ENCODE results near the gene RHBDD3. TPM values are rescaled to one million over a fixed set of nuclear protein-coding genes. Genes with fewer than 3 reads are reported as not detected.
A peak's percentile ranks its signal among the peaks of the same experiment; 100 is the strongest.

Gene RHBDD3
- total RNA-seq, 1 experiment from 2014 or later: 49.6 TPM

DNA sequence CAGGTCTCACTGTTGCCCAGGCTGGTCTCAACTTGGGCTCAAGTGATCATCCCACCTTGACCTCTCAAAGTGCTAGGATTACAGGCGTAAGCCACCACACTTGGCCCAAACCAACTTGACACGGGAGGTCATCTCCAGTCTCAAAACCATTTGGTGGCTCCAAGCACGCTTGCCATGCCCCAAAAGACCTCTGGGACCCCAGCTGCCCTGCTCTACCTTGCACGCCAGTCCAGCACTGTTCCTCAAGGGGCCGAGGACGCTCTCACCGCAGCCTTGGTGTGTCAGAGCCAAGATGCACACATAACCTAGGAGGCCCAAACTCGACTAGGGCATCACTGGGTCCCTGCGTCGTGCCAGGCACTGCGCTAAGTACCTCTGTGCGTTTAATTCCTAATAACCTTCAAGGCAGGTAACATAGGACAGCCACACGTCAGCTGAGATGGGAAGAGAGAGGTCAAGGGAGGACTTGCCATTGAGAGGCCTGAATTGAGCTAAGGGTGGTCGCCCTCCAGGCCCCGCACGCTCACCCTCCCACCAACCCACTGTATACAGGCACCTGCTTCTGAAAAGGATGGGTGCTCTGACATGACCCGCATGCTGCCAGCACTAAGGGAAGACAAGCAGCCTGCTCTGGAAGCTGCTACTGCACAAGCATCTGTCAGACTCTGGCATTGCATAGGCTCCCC is 34.1 kb upstream of the RHBDD3 start:
- ChIA-PET POLR2A (no interaction called here), CTCF (no interaction called here)
- in situ Hi-C loops (cut with HindIII; ENCODE audit: low pct_unique_long_range_greater_than_20kb, low sequenced_read_pairs): no loop called here
- Histone ChIP-seq H3K4me1 (ENCODE audit: control insufficient read depth, insufficient read depth, low read length) (peaks cover 11% of the 10 kb centered on the region), H3K27ac (ENCODE audit: low read length) (no peak overlapping the region), H3K9me3 (ENCODE audit: control insufficient read depth, insufficient read depth, low read depth, low read length) (no peaks in the 10 kb centered on the region), H3K36me3 (ENCODE audit: control insufficient read depth, insufficient read depth, low read length) (peaks cover 13% of the 10 kb centered on the region), H3K27me3 (ENCODE audit: control insufficient read depth, insufficient read depth, low read length) (no peaks in the 10 kb centered on the region), H3K4me3 (ENCODE audit: low read depth in 2 of 2, low read length in 2 of 2) (no peak overlapping the region)
- BruUV-seq (replicated peaks): no TSS peak
- DNase-seq (ENCODE audit: low read depth, low spot score): no peak
- intact Hi-C loops (cut with micrococcal nuclease; ENCODE audit: unreplicated experiment): no loop called here
- no peak for ATAC-seq
- no peak for TF ChIP-seq CTCF (IDR thresholded peaks at IDR 0.05)
- no peak for TF ChIP-seq SIN3A (IDR thresholded peaks at IDR 0.05; ENCODE audit: borderline replicate concordance, insufficient read depth, low read depth, low read length)
- TF ChIP-seq TCF7L2 (IDR thresholded peaks at IDR 0.05; ENCODE audit: low read depth, low read length): no peak
- no peak for TF ChIP-seq REST (IDR thresholded peaks at IDR 0.05; ENCODE audit: insufficient read depth in 1 of 2, low read depth in 2 of 2, low read length in 1 of 2)
- TF ChIP-seq POLR2AphosphoS5 (IDR thresholded peaks at IDR 0.05; ENCODE audit: low read depth, low read length): no peak

- no peaks in the 10 kb centered on the region for H3K27me3 ChIP-seq (ENCODE audit: control insufficient read depth, insufficient read depth, low read length)
- POLR2A ChIA-PET: no interaction called here
- CTCF ChIA-PET: interaction anchor here (0.5 kb wide), 1 partner anchor 13 kb away, joined by 5 read pairs; no protein-coding TSS in a partner anchor
- DNase-seq (ENCODE audit: low read depth, low spot score): no peak
- H3K9me3 ChIP-seq (ENCODE audit: control insufficient read depth, insufficient read depth, low read depth, low read length): no peaks in the 10 kb centered on the region
- no TSS peak for BruUV-seq (replicated peaks)
- H3K36me3 ChIP-seq (ENCODE audit: control insufficient read depth, insufficient read depth, low read length): peaks cover 20% of the 10 kb centered on the region
- intact Hi-C loops (cut with micrococcal nuclease; ENCODE audit: unreplicated experiment) (no loop called here), in situ Hi-C loops (cut with HindIII; ENCODE audit: low pct_unique_long_range_greater_than_20kb, low sequenced_read_pairs) (no loop called here)
- ATAC-seq: peak; percentile 23; the same call in 1 of the 2 replicates
- no peak overlapping the region for H3K27ac ChIP-seq (ENCODE audit: low read length)
- H3K4me3 ChIP-seq (ENCODE audit: low read depth in 2 of 2, low read length in 2 of 2): no peak overlapping the region
- peak; percentile 11; the same call in 1 of the 2 replicates for TF ChIP-seq POLR2AphosphoS5 (IDR thresholded peaks at IDR 0.05; ENCODE audit: low read depth, low read length)
- TF ChIP-seq REST (IDR thresholded peaks at IDR 0.05; ENCODE audit: insufficient read depth in 1 of 2, low read depth in 2 of 2, low read length in 1 of 2): no peak
- peaks cover 10% of the 10 kb centered on the region for H3K4me1 ChIP-seq (ENCODE audit: control insufficient read depth, insufficient read depth, low read length)
Observed at GRCh38 chr22:29300807-29301601, 33.2 kb upstream of the RHBDD3 start.

All from Panc1 (cell line).